CD14-positive monocyte (primary cell): ENCODE results near the gene AMBRA1. TPM values are rescaled to one million over a fixed set of nuclear protein-coding genes. Genes with fewer than 3 reads are reported as not detected.

Experiments
- DNase-seq, 3 donors: peaks; one replicate each; pipeline ENCODE4 v3.0.0-alpha.2; 2011 to 2022
- H2AFZ ChIP-seq: 2 replicates; pipeline ENCODE4 v1.6.0; 2012; ENCODE audit warnings: mild to moderate bottlenecking, low read depth, low read length, inconsistent platforms; ENCODE audit not compliant: insufficient read depth, poor library complexity, severe bottlenecking
- H3K27ac ChIP-seq, 2 donors: 1 replicate in 1 of 2; 2 replicates in 1 of 2; pipeline ENCODE4 v1.5.1; 2012 to 2013; ENCODE audit warnings: low read length in 2 of 2, control low read depth in 1 of 2, inconsistent platforms in 1 of 2, low read depth in 1 of 2, mild to moderate bottlenecking in 1 of 2
- H3K27me3 ChIP-seq, 2 donors: one replicate each; pipeline versions ENCODE4 v1.6.0 to v1.6.1; 2011 to 2013; ENCODE audit warnings: low read length in 2 of 2; ENCODE audit not compliant: control insufficient read depth in 2 of 2, insufficient read depth in 2 of 2
- H3K36me3 ChIP-seq, 2 donors: replicated peaks in 1 of 2; 1 replicate in 1 of 2; 2 replicates in 1 of 2; pipeline versions ENCODE4 v1.5.1 to v1.6.1; 2012 to 2013; ENCODE audit warnings: low read length in 2 of 2, control low read depth in 1 of 2, inconsistent platforms in 1 of 2, mild to moderate bottlenecking in 1 of 2; ENCODE audit not compliant: insufficient read depth in 2 of 2, control insufficient read depth in 1 of 2
- H3K4me1 ChIP-seq, 2 donors: 1 replicate in 1 of 2; 2 replicates in 1 of 2; pipeline versions ENCODE4 v1.5.1 to v1.6.1; 2012 to 2013; ENCODE audit warnings: low read length in 2 of 2, control low read depth in 1 of 2, inconsistent platforms in 1 of 2, mild to moderate bottlenecking in 1 of 2, moderate library complexity in 1 of 2; ENCODE audit not compliant: insufficient read depth in 2 of 2, control insufficient read depth in 1 of 2
- H3K4me2 ChIP-seq: replicated peaks from 2 replicates; pipeline ENCODE3; 2012; ENCODE audit warnings: low read length, moderate library complexity, mild to moderate bottlenecking; ENCODE audit not compliant: poor library complexity, severe bottlenecking; ENCODE audit errors: extremely low read depth
- H3K4me3 ChIP-seq, 3 experiments: fragments of 200-600 bp in 1 of 3; sonication (generic) in 1 of 3; replicated peaks in 1 of 3; 1 replicate in 2 of 3; 2 replicates in 1 of 3; pipeline ENCODE4 v1.5.1; 2011 to 2013; ENCODE audit warnings: low read length in 3 of 3, mild to moderate bottlenecking in 3 of 3, control low read depth in 2 of 3, low read depth in 2 of 3, inconsistent platforms in 1 of 3, moderate library complexity in 1 of 3
- H3K79me2 ChIP-seq: 2 replicates; pipeline ENCODE4 v1.6.0; 2012; ENCODE audit warnings: mild to moderate bottlenecking, control low read depth, inconsistent platforms, low read length, moderate library complexity; ENCODE audit not compliant: insufficient read depth
- H3K9ac ChIP-seq: 2 replicates; pipeline ENCODE4 v1.6.0; 2017; ENCODE audit warnings: low read length, mild to moderate bottlenecking; ENCODE audit not compliant: insufficient read depth, poor library complexity, severe bottlenecking
- H3K9me3 ChIP-seq, 2 donors: replicated peaks in 1 of 2; 1 replicate in 1 of 2; 2 replicates in 1 of 2; pipeline versions ENCODE4 v1.5.1 to v1.6.1; 2012 to 2013; ENCODE audit warnings: low read length in 2 of 2, control low read depth in 1 of 2; ENCODE audit not compliant: control insufficient read depth in 1 of 2, insufficient read depth in 1 of 2
- H4K20me1 ChIP-seq: 2 replicates; pipeline ENCODE4 v1.6.0; 2012; ENCODE audit warnings: mild to moderate bottlenecking, low read length, control low read depth, moderate library complexity; ENCODE audit not compliant: insufficient read depth
- H3K27ac Mint-ChIP-seq, 7 donors: one replicate each; pipeline ENCODE4 v1.8.0; 2020; ENCODE audit warnings: mild to moderate bottlenecking in 7 of 7, mixed read lengths in 7 of 7, moderate library complexity in 6 of 7, inconsistent platforms in 2 of 7
- H3K27me3 Mint-ChIP-seq, 3 donors: one replicate each; pipeline ENCODE4 v1.8.0; 2021 to 2022; ENCODE audit warnings: low read depth in 3 of 3, mild to moderate bottlenecking in 3 of 3, mixed read lengths in 3 of 3, moderate library complexity in 3 of 3, inconsistent platforms in 1 of 3
- H3K36me3 Mint-ChIP-seq, 2 donors: one replicate each; pipeline ENCODE4 v1.8.0; 2020; ENCODE audit warnings: mixed read lengths in 2 of 2, inconsistent platforms in 1 of 2, mild to moderate bottlenecking in 1 of 2
- H3K4me1 Mint-ChIP-seq: one replicate; pipeline ENCODE4 v1.8.0; 2020; ENCODE audit warnings: mild to moderate bottlenecking, mixed read lengths
- H3K4me3 Mint-ChIP-seq, 2 donors: one replicate each; pipeline ENCODE4 v1.8.0; 2020; ENCODE audit warnings: mild to moderate bottlenecking in 2 of 2, mixed read lengths in 2 of 2, moderate library complexity in 1 of 2
- H3K9me3 Mint-ChIP-seq, 7 donors: one replicate each; pipeline ENCODE4 v1.8.0; 2020 to 2022; ENCODE audit warnings: mixed read lengths in 7 of 7, mild to moderate bottlenecking in 6 of 7, moderate library complexity in 6 of 7, inconsistent platforms in 2 of 7
- WGBS: methylation state at CpG from one replicate; pipeline ENCODE4 v1.1.5; 2013; ENCODE audit warnings: missing lambda C conversion rate; ENCODE audit not compliant: insufficient coverage; 5-methylcytosine and 5-hydroxymethylcytosine counted together
- intact Hi-C, 2 donors: fragments of 100-400 bp; cut with micrococcal nuclease; formaldehyde crosslinking; loops; one replicate each; pipeline versions ENCODE4 v1.15.0 to v1.15.1; 2023
- polyA plus RNA-seq, 3 donors: library from polyadenylated mRNA; depleted of rRNA in 1 of 3; unstranded in 2 of 3; stranded (reverse) in 1 of 3; fragments of 300-500 nt in 2 of 3; fragments of >200 nt in 1 of 3; fragmentation: Illumina TruSeq in 2 of 3; gene quantifications; 1 replicate in 2 of 3; 2 replicates in 1 of 3; pipeline ENCODE4 v1.2.3, GENCODE V29; 2012 to 2021
- TF ChIP-seq, protein P1 (sequence below): fragments of 200-600 bp; IDR thresholded peaks from one replicate; pipeline ENCODE4 v1.8.0; 2022; ENCODE audit warnings: antibody characterized with exemption, mild to moderate bottlenecking

Gene AMBRA1
- polyA plus RNA-seq, 3 donors: 2.1 to 6.1 (median 3.8) TPM

DNA sequence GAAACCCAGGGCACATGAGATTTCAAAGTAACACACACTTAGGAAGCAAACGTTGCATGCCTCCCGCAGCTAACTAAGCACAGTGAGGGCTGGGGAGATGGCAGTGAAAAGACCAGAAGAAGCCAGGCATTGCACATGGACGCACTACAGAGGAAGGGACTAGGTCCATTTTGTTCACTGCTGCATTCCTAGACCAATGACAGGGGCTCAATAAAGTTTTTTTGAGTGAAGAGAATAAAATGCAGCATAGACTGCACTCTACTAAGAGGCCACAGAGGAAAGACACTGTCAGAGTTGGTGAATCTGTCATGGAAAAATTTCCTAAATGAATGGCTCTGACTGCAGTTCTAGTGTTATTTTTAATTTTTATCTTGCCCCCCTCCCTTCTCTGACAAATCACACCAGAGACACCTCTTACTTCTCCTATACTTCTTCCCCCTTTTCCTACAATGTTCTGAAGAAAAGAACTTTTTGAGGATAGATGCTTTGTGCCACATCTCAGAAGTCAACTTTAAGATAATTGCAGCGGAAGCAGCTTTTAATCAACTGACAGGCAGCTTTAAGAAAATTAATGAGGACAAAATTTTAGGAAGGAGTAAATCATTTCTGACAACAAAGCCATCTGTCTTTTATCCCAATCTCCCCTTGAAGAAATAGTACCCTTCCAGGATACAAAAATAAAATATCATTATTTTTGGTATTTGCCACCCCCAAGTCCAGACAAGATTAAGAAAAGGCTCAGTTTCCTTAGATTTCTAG is 167.4 kb downstream of the AMBRA1 start:
- no peaks in the 10 kb centered on the region for H3K9me3 ChIP-seq
- no peak overlapping the region for H2AFZ ChIP-seq
- H3K4me1 Mint-ChIP-seq: peaks cover 2% of the 10 kb centered on the region
- H3K27me3 Mint-ChIP-seq: peaks cover 0 to 1% (median 0%) of the 10 kb centered on the region in 3 donors
- H3K27ac Mint-ChIP-seq: no peak overlapping the region
- no peaks in the 10 kb centered on the region for H3K4me1 ChIP-seq
- H3K27me3 ChIP-seq: no peaks in the 10 kb centered on the region
- no peaks in the 10 kb centered on the region for H3K79me2 ChIP-seq
- H3K4me2 ChIP-seq: no peak overlapping the region
- peaks cover 60 to 72% of the 10 kb centered on the region in 2 donors for H3K36me3 Mint-ChIP-seq
- 94% methylated on average over 3 of the region's 4 CpGs for WGBS
- intact Hi-C loops: no loop called here
- TF ChIP-seq, protein P1, sequence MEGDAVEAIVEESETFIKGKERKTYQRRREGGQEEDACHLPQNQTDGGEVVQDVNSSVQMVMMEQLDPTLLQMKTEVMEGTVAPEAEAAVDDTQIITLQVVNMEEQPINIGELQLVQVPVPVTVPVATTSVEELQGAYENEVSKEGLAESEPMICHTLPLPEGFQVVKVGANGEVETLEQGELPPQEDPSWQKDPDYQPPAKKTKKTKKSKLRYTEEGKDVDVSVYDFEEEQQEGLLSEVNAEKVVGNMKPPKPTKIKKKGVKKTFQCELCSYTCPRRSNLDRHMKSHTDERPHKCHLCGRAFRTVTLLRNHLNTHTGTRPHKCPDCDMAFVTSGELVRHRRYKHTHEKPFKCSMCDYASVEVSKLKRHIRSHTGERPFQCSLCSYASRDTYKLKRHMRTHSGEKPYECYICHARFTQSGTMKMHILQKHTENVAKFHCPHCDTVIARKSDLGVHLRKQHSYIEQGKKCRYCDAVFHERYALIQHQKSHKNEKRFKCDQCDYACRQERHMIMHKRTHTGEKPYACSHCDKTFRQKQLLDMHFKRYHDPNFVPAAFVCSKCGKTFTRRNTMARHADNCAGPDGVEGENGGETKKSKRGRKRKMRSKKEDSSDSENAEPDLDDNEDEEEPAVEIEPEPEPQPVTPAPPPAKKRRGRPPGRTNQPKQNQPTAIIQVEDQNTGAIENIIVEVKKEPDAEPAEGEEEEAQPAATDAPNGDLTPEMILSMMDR: no peak
- no peaks in the 10 kb centered on the region for H3K9me3 Mint-ChIP-seq
- DNase-seq: no peak
- H3K36me3 ChIP-seq: peaks cover 15 to 61% of the 10 kb centered on the region in 2 donors
- no peak overlapping the region for H3K4me3 Mint-ChIP-seq
- H3K9ac ChIP-seq: no peak overlapping the region
- no peak overlapping the region for H3K4me3 ChIP-seq
- H4K20me1 ChIP-seq: no peaks in the 10 kb centered on the region
- H3K27ac ChIP-seq: no peak overlapping the region

DNA sequence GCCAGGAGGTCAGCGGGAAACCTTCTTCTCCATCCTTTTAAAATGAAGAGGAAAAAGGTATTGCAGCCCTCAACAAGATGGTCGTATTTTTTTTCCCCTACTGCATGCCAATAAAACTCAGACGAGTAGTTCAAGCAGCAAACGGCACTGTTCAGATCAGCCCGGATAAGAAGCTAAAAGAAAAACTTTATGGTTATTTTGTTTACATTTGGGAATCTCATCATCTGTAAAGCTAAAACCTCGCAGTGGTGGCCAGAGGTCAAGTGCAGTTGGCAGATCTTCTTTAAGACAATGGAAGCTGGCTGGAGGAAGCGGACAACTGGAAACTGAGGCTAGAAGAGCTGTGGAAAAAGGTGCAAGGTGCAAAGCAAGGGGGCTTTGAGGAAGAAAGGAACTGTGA is 171.2 kb downstream of the AMBRA1 start:
- no peak overlapping the region for H3K9ac ChIP-seq
- DNase-seq: no peak
- Mint-ChIP-seq H3K36me3 (peaks cover 61 to 62% of the 10 kb centered on the region in 2 donors), H3K9me3 (no peaks in the 10 kb centered on the region), H3K27ac (peak overlapping the region in 1 of 7 donors; percentile 44), H3K4me1 (no peaks in the 10 kb centered on the region), H3K4me3 (no peak overlapping the region), H3K27me3 (no peaks in the 10 kb centered on the region)
- no peaks in the 10 kb centered on the region for H3K9me3 ChIP-seq
- H3K4me2 ChIP-seq: no peak overlapping the region
- WGBS: 98% methylated on average over 5 of the region's 7 CpGs
- no peak overlapping the region for H3K27ac ChIP-seq
- no peaks in the 10 kb centered on the region for H3K79me2 ChIP-seq
- intact Hi-C loops: no loop called here
- no peak overlapping the region for H2AFZ ChIP-seq
- H3K4me3 ChIP-seq: no peak overlapping the region
- TF ChIP-seq, protein P1: no peak
- no peaks in the 10 kb centered on the region for H4K20me1 ChIP-seq
- peaks cover 8 to 63% of the 10 kb centered on the region in 2 donors for H3K36me3 ChIP-seq
- H3K27me3 ChIP-seq: no peaks in the 10 kb centered on the region
- H3K4me1 ChIP-seq: no peaks in the 10 kb centered on the region
